Daoy (cell line): ENCODE results near the gene IZUMO1. TPM values are rescaled to one million over a fixed set of nuclear protein-coding genes. Genes with fewer than 3 reads are reported as not detected.
"Not testable (repeated sequence)": the region's sequence is repeated elsewhere in the genome, so short reads cannot be mapped to it uniquely, and the experiment has no call there.

Source experiments
- DNase-seq: peaks from one replicate; pipeline ENCODE4 v3.0.0-alpha.2; 2015; ENCODE audit warnings: low read depth
- total RNA-seq: library from RNA; depleted of rRNA; stranded (reverse); fragments of >200 nt; shearing (Covaris generic); gene quantifications from 2 replicates; pipeline ENCODE4 v1.2.3, GENCODE V29; 2014; rRNA removed

IZUMO1 gene
- total RNA-seq: not detected in 2 replicates

- peak; percentile 84 for DNase-seq
These were observed at the start of gene IZUMO1 for GRCh38 chr19:48746738-48747575. TSS of gene IZUMO1 (minus strand) at chr19:48746909. CDS start at chr19:48745859, 1,050 bp downstream.

DNA sequence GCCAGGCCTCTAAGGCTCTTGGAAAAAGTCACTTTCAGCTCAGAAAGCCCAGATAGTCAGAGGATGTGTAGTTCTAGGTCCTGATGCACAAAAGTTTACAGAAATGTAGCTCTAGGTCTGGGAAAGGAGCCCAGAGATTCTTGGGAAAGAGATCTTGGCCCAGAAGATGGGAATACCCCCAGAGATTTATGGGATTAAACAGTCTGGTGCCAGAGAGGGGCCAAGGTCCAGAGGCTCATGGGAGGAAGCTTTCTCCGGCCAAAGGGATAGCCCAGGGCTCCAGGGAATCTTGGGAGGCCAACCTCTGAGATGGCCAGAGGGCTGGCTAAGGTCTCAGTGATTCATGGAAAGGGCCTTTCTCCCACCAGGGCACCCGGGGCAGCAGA, 49.0 kb upstream of the IZUMO1 start:
- DNase-seq: no peak

- DNase-seq: peak; percentile 95
These were observed 48.5 kb upstream of the IZUMO1 start for GRCh38 chr19:48795055-48795684.

DNA sequence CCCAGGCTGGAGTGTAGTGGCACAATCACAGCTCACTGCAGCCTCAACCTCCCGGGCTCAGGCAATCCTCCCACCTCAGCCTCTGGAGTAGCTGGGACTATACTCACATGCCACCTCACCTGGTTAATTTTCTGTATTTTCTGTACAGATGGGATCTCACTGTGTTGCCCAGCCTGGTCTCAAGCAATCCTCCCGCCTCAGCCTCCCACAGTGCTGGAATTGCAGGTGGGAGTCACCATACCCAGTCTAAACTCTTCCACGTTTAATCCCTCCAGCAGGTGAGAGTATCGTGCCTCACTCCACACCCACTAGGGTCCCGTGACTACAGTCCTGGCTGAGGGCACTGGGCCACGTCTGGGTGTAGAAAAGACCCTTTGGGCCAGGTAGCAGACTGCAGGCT, 47.6 kb upstream of the IZUMO1 start:
- DNase-seq: no peak

DNA sequence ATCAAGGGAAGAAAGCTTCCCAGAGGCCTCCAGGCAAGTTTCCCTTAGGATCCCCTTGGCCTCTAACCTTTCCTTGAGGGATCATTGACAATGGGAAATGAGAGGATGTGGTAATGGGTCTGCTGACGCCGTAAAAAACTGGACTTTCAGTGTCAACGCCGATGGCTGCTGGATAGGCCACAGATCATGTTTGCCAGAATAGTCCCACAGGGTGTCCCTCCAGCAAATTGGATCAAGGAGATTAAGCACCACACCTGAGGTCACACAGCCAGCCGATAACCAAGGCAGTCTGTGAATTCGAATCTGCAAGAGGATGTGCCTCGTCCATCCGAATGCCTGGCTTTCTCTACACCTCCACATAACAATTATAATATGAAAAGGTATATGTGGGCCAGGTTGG, 46.6 kb upstream of the IZUMO1 start:
- DNase-seq: no peak

DNA sequence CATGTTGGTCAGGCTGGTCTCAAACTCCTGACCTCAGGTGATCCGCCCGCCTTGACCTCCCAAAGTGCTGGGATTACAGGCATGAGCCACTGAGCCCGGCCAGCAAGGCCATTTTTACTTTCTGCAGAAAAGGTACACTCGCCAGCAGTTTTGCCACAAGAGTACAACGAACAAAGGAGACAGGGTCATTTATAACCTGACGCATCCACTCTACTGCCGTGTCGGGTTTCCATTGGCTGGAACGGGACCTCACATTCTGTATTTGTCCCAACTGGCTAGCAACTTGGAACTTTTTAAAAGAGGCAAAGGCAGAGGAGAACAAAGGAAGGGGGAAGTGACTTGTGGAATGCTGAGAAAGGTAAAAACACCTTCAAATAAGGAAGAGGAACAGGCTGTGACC, 40.6 kb upstream of the IZUMO1 start:
- not testable (repeated sequence) for DNase-seq

DNA sequence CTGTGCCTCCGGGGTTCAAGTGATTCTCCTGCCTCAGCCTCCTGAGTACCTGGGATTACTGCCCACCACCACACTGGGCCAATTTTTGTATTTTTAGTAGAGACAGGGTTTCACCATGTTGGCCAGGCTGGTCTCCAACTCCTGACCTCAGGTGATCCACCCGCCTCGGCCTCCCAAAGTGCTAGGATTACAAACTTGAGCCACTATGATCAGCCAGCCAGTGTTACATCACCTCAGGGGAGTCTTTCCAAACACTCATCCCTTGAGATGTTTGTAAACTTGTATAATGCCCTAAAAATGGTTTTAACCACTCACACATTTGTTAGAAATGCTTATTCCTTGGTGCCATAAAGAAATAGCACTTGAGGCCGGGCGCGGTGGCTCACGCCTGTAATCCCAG, 39.7 kb upstream of the IZUMO1 start:
- DNase-seq: not testable (repeated sequence)

GRCh38 chr19:48784527-48784926, 37.8 kb upstream of the IZUMO1 start:
- no peak for DNase-seq

GRCh38 chr19:48780631-48781391, 34.1 kb upstream of the IZUMO1 start:
- peak; percentile 58 for DNase-seq

DNA sequence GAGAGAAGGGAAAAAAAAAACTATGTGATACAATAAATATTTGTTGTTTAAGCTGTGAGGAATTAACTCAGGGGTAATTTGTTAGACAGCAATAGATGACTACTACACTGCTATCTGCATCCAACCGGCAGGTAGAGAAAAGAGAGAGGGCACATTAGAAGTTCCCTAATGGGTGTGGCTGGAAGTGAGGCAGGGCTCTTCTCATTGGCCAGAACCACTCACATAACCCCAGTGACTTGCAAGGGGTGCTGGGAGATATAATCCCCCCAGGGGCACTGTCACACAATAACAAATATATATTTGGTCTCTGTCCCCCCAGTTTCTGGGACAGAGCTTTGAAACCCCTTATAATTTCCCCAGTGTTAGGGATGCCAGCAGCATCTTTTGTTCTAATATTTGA, 32.9 kb upstream of the IZUMO1 start:
- no peak for DNase-seq

DNA sequence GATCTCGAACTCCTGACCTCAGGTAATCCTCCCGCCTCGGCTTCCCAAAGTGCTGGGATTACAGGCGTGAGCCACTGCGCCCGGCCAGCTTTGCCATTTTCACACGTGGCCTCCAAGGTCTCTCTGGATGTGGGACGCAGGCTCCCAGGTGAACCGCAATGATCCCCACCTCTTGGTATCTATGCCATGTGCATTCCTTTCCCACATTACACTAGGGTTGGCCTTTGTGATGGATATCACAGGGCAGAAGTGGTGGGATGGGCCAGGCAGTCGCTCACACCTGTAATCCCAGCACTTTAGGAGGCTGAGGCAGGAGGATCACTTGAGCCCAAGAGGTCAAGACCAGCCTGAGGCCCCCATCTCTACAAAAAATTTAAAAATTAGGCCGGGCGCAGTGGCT, 31.0 kb upstream of the IZUMO1 start:
- DNase-seq: no peak

GRCh38 chr19:48777139-48777538, 30.4 kb upstream of the IZUMO1 start:
- DNase-seq: no peak

- no peak for DNase-seq
These were observed 25.8 kb upstream of the IZUMO1 start for GRCh38 chr19:48772503-48772953.

GRCh38 chr19:48770734-48771472, 24.2 kb upstream of the IZUMO1 start:
- no peak for DNase-seq

DNA sequence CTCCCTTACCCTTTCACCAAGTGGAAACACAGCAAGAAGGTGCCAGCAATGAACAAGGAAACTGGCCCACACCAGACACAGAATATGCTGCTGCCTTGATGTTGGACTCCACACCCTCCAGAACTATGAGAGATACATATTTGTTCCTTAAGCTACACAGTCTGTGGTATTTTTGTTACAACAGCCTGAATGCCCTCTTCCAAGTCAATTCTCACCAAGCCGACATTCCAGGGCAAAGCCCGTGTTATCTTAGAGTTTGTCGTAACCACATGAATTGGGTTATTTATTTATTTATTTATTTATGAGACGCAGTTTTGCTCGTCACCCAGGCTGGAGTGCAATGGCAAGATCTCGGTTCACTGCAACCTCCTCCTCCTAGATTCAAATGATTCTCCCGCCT, 23.6 kb upstream of the IZUMO1 start:
- DNase-seq: no peak

DNA sequence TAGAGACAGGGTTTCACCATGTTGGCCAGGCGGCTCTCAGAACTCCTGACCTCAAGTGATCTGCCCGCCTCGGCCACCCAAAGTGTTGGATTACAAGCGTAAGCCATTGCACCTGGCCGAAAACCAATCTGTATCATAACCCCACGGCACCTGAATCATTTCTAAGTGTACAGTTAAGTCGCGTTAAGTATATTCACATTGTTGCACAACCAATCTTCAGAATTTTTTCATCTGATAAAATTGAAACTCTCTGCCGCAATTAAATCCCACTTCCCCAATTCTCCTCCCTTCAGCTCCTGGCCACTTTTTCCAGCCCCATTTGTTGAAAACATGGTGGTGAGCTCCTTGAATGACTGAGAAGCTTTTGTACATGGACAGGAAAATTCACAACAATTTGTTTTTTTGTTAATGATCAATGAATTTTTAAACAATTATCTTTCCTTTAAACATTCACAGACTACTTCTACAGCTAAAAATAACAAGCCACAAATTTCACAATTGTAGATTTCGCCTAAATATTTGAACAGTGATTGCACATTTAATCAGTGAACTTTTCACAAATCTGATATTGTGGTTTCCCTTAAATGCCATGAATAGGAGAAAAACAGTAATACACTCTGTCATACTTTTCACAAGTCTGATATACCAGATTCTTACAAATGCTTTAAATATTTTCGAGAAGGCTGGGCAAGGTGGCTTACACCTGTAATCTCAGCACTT, 22.4 kb upstream of the IZUMO1 start:
- DNase-seq: no peak

DNA sequence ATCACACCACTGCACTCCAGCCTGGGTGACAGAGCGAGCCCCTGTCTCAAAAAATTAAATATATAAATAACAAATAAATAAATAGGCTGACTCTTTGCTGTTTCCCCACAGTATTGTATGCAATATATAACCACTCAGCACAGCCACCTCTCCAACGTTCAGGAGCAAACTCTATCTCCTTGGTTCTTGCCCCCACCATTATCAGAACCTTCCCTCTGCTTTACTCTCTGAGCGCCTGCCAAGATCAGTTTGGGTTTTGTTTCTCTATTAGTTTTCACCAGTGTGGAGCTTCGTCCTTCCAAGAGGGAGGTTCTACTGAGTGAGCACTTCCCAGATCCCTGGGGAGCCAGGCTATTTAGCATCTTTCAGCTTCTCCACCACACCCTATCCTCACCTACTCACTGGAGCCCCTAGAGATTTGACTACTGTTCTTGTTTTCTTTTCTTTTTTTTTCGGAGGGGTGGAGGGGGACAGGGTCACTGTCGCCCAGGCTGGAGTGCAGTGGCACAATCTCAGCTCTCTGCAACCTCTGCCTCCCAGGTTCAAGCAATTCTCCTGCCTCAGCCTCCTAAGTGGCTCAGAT, 21.6 kb upstream of the IZUMO1 start:
- not testable (repeated sequence) for DNase-seq

- DNase-seq: not testable (repeated sequence)
These were observed 19.1 kb upstream of the IZUMO1 start for GRCh38 chr19:48765816-48766215.

- peak; percentile 50 for DNase-seq
These were observed 13.9 kb upstream of the IZUMO1 start for GRCh38 chr19:48760504-48761205.

DNA sequence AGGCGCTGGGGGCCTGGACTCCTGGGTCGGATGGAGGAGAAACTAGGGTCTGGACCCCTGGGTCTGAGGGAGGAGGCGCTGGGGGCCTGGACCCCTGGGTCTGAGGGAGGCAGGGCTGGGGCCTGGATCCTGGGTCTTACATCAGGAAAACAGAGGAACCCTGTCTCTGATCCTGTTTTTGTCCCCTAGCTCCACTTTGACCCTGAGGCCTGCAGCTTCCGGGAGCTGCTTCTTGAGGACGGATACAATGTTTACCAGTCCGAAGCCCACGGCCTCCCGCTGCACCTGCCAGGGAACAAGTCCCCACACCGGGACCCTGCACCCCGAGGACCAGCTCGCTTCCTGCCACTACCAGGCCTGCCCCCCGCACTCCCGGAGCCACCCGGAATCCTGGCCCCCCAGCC, 11.0 kb upstream of the IZUMO1 start:
- no peak for DNase-seq
